GM23248 (cell line): ENCODE measurements around the gene SCLT1. TPM values are rescaled to one million over a fixed set of nuclear protein-coding genes. Genes with fewer than 3 reads are reported as not detected.

Experiments used
- DNase-seq: peaks from one replicate; pipeline ENCODE4 v3.0.0-alpha.2; 2015
- H2AFZ ChIP-seq: fragments of 200-600 bp; sonication (generic); 2 replicates; pipeline ENCODE4 v1.6.1; 2016; ENCODE audit warnings: antibody characterized with exemption
- H3F3A ChIP-seq: fragments of 200-600 bp; sonication (generic); 2 replicates; pipeline ENCODE4 v1.6.1; 2016; ENCODE audit warnings: mild to moderate bottlenecking, antibody characterized with exemption, mixed run types; ENCODE audit not compliant: insufficient read depth
- H3K27ac ChIP-seq: fragments of 200-600 bp; sonication (generic); 2 replicates; pipeline ENCODE4 v1.5.1; 2016; ENCODE audit warnings: mild to moderate bottlenecking
- H3K27me3 ChIP-seq: fragments of 200-600 bp; sonication (generic); replicated peaks from 2 replicates; pipeline ENCODE4 v1.6.1; 2016; ENCODE audit warnings: mild to moderate bottlenecking; ENCODE audit not compliant: insufficient read depth
- H3K36me3 ChIP-seq: fragments of 200-600 bp; sonication (generic); 2 replicates; pipeline ENCODE4 v1.6.1; 2016; ENCODE audit warnings: low read depth, mild to moderate bottlenecking
- H3K4me1 ChIP-seq: fragments of 200-600 bp; sonication (generic); 2 replicates; pipeline ENCODE4 v1.6.1; 2016; ENCODE audit warnings: mild to moderate bottlenecking; ENCODE audit not compliant: insufficient read depth
- H3K4me2 ChIP-seq: fragments of 200-600 bp; sonication (generic); one replicate; pipeline ENCODE4 v1.6.1; 2016; ENCODE audit warnings: mild to moderate bottlenecking; ENCODE audit not compliant: unreplicated experiment
- H3K4me3 ChIP-seq: fragments of 200-600 bp; sonication (generic); 2 replicates; pipeline ENCODE4 v1.5.1; 2016; ENCODE audit warnings: mild to moderate bottlenecking
- H3K79me2 ChIP-seq: fragments of 200-600 bp; sonication (generic); 2 replicates; pipeline ENCODE4 v1.6.1; 2016; ENCODE audit warnings: mild to moderate bottlenecking; ENCODE audit not compliant: insufficient read depth
- H3K9ac ChIP-seq: fragments of 200-600 bp; sonication (generic); 2 replicates; pipeline ENCODE4 v1.6.1; 2016; ENCODE audit warnings: mild to moderate bottlenecking
- H3K9me2 ChIP-seq: fragments of 200-600 bp; sonication (generic); 2 replicates; pipeline ENCODE4 v1.6.1; 2016; ENCODE audit warnings: mixed run types, mild to moderate bottlenecking, moderate library complexity; ENCODE audit not compliant: insufficient read depth
- H3K9me3 ChIP-seq: fragments of 200-600 bp; sonication (generic); one replicate; pipeline ENCODE4 v1.6.1; 2017; ENCODE audit warnings: low read depth
- H4K20me1 ChIP-seq: fragments of 200-600 bp; sonication (generic); 2 replicates; pipeline ENCODE4 v1.6.0; 2016; ENCODE audit not compliant: insufficient read depth
- EZH2 ChIP-seq: fragments of 200-600 bp; sonication (generic); IDR thresholded peaks from 2 replicates; pipeline ENCODE4 v1.6.1; 2018; ENCODE audit warnings: antibody characterized with exemption, mild to moderate bottlenecking; ENCODE audit not compliant: insufficient read depth, poor library complexity, severe bottlenecking
- EZH2phosphoT487 ChIP-seq: fragments of 200-600 bp; sonication (generic); IDR thresholded peaks from 2 replicates; pipeline ENCODE4 v1.6.1; 2018; ENCODE audit warnings: antibody characterized with exemption, moderate library complexity, mild to moderate bottlenecking, low read depth; ENCODE audit not compliant: insufficient read depth
- WGBS, 2 experiments: methylation state at CpG; one replicate each; pipeline ENCODE4 v1.1.6; 2015 to 2017; ENCODE audit warnings: low lambda C conversion rate in 2 of 2, low coverage in 1 of 2; ENCODE audit errors: missing lambda C conversion rate in 2 of 2; 5-methylcytosine and 5-hydroxymethylcytosine counted together
- in situ Hi-C: fragments of 300-500 bp; cut with MboI; formaldehyde crosslinking; loops from 2 replicates; pipeline ENCODE4 v1.15.0; 2020
- polyA plus RNA-seq: library from polyadenylated mRNA; unstranded; fragments of >200 nt; fragmentation: Nextera tagmentation; extraction: Ambion mirVana; gene quantifications from 2 replicates; pipeline ENCODE4 v1.2.1, GENCODE V29; 2016
- total RNA-seq: library from RNA; depleted of rRNA; stranded (reverse); fragments of >200 nt; shearing (Covaris generic); gene quantifications from 2 replicates; pipeline ENCODE4 v1.2.3, GENCODE V29; 2014

SCLT1 gene
- total and polyA plus RNA-seq, 2 experiments from 2014 or later: 7.3 to 9.0 TPM

DNA sequence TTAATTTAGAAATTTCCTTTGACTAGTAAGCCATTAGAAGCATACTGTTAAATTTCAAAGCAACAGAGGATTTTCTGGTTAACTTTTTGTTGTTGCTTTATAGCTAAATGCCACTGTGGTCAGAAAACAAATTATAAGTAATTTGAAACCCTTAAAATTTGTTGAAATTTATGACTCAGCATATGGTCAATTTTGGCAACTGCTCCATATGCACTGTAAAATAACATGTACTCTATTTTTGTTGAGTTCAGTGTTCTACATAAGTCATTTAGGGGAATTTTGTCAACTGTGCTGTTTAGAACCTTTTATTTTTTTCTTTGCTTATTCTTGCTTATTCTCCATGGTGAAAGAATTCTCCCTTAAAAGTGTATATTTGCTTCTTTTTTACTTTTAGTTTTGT is 28.6 kb downstream of the SCLT1 start:
- H3K4me1 ChIP-seq: peaks cover 12% of the 10 kb centered on the region
- H3K79me2 ChIP-seq: no peaks in the 10 kb centered on the region
- H3K9me2 ChIP-seq: no peaks in the 10 kb centered on the region
- H3K4me3 ChIP-seq: no peak overlapping the region
- H3K27me3 ChIP-seq: no peaks in the 10 kb centered on the region
- no peak overlapping the region for H3K4me2 ChIP-seq
- no peak for TF ChIP-seq EZH2phosphoT487
- H4K20me1 ChIP-seq: no peaks in the 10 kb centered on the region
- in situ Hi-C loops: no loop called here
- no peak overlapping the region for H3K9ac ChIP-seq
- no peak overlapping the region for H3K27ac ChIP-seq
- peaks cover 7% of the 10 kb centered on the region for H3K36me3 ChIP-seq
- peak; percentile 64 for DNase-seq
- 0 out of 2 replicates have a peak, but pooled peaks cover 6% of the 10 kb centered on the region for H3F3A ChIP-seq
- no peak overlapping the region for H2AFZ ChIP-seq
- no peaks in the 10 kb centered on the region for H3K9me3 ChIP-seq

GRCh38 chr4:129063640-129064039 is 29.7 kb downstream of the SCLT1 start:
- Histone ChIP-seq H3K4me3 (no peak overlapping the region), H3K27ac (no peak overlapping the region), H3K36me3 (peaks cover 7% of the 10 kb centered on the region), H3K9me2 (no peaks in the 10 kb centered on the region), H4K20me1 (no peaks in the 10 kb centered on the region), H3K4me1 (peaks cover 12% of the 10 kb centered on the region), H2AFZ (no peak overlapping the region), H3F3A (0 out of 2 replicates have a peak, but pooled peaks cover 6% of the 10 kb centered on the region), H3K79me2 (no peaks in the 10 kb centered on the region), H3K27me3 (no peaks in the 10 kb centered on the region), H3K9ac (no peak overlapping the region), H3K4me2 (no peak overlapping the region), H3K9me3 (no peaks in the 10 kb centered on the region)
- 92 to 95% methylated on average over 2 of the region's 2 CpGs for WGBS, 2 experiments
- no peak for DNase-seq
- in situ Hi-C loops: no loop called here
- TF ChIP-seq EZH2: no peak
- TF ChIP-seq EZH2phosphoT487: no peak

- in situ Hi-C loops: no loop called here
These were observed 30.8 kb downstream of the SCLT1 start for GRCh38 chr4:129062580-129062979.

GRCh38 chr4:129059028-129059427 is 34.3 kb downstream of the SCLT1 start:
- Histone ChIP-seq H3K36me3 (peaks cover 7% of the 10 kb centered on the region), H3K4me2 (no peak overlapping the region), H2AFZ (no peak overlapping the region), H3K4me3 (no peak overlapping the region), H4K20me1 (no peaks in the 10 kb centered on the region), H3F3A (no peaks in the 10 kb centered on the region), H3K9me2 (no peaks in the 10 kb centered on the region), H3K4me1 (0 out of 2 replicates have a peak, but pooled peaks cover under 1% of the 10 kb centered on the region), H3K27me3 (no peaks in the 10 kb centered on the region), H3K27ac (no peak overlapping the region), H3K9ac (no peak overlapping the region), H3K79me2 (no peaks in the 10 kb centered on the region), H3K9me3 (peaks cover 3% of the 10 kb centered on the region)
- no peak for TF ChIP-seq EZH2phosphoT487
- TF ChIP-seq EZH2: no peak
- DNase-seq: no peak
- in situ Hi-C loops: no loop called here

More at GRCh38 chr4:129062580-129062979, 30.8 kb downstream of the SCLT1 start:
- no peak for TF ChIP-seq EZH2
- no peak for TF ChIP-seq EZH2phosphoT487
- Histone ChIP-seq H3K79me2 (no peaks in the 10 kb centered on the region), H3K36me3 (peaks cover 7% of the 10 kb centered on the region), H2AFZ (no peak overlapping the region), H3K4me3 (no peak overlapping the region), H3K27me3 (no peaks in the 10 kb centered on the region), H3K9ac (no peak overlapping the region), H3K4me1 (peaks cover 12% of the 10 kb centered on the region), H3K4me2 (no peak overlapping the region), H4K20me1 (no peaks in the 10 kb centered on the region), H3K27ac (no peak overlapping the region), H3F3A (0 out of 2 replicates have a peak, but pooled peaks cover 6% of the 10 kb centered on the region), H3K9me3 (no peaks in the 10 kb centered on the region), H3K9me2 (no peaks in the 10 kb centered on the region)
- WGBS, 2 experiments: 98% methylated on average over 3 of the region's 3 CpGs
- DNase-seq: no peak
